Heart left ventricle (tissue), 16 donors: ENCODE results near the gene SCD. TPM values are rescaled to one million over a fixed set of nuclear protein-coding genes. Genes with fewer than 3 reads are reported as not detected.
"Not testable (repeated sequence)": the region's sequence is repeated elsewhere in the genome, so short reads cannot be mapped to it uniquely, and the experiment has no call there.

Source experiments
- ATAC-seq, 4 donors: fragments of 200-7000 bp; cut with Tn5 transposase; one replicate each; pipeline ENCODE4 v1.9.1; 2020 to 2022; ENCODE audit warnings: moderate library complexity in 4 of 4, mild to moderate bottlenecking in 3 of 4, moderate number of reproducible peaks in 1 of 4
- DNase-seq, 5 donors: peaks; one replicate each; pipeline ENCODE4 v3.0.0-alpha.2; 2020
- H3K27ac ChIP-seq, 12 donors: fragments of 200-600 bp; sonication (generic) in 4 of 12; one replicate each; pipeline versions ENCODE4 v1.5.0 to v1.8.0; 2016 to 2022; ENCODE audit warnings: mild to moderate bottlenecking in 2 of 12
- H3K27me3 ChIP-seq, 9 donors: fragments of 200-600 bp; sonication (generic) in 2 of 9; one replicate each; pipeline versions ENCODE4 v1.5.1 to v1.8.0; 2016 to 2022; ENCODE audit warnings: mild to moderate bottlenecking in 3 of 9
- H3K36me3 ChIP-seq, 9 donors: fragments of 200-600 bp; sonication (generic) in 2 of 9; one replicate each; pipeline versions ENCODE4 v1.5.0 to v1.8.0; 2018 to 2022; ENCODE audit warnings: mild to moderate bottlenecking in 2 of 9
- H3K4me1 ChIP-seq, 12 donors: fragments of 200-600 bp; sonication (generic) in 4 of 12; one replicate each; pipeline versions ENCODE4 v1.5.0 to v1.8.0; 2016 to 2022; ENCODE audit warnings: mild to moderate bottlenecking in 3 of 12
- H3K4me3 ChIP-seq, 12 donors: fragments of 200-600 bp; sonication (generic) in 4 of 12; one replicate each; pipeline versions ENCODE4 v1.5.0 to v1.8.0; 2017 to 2022; ENCODE audit warnings: mild to moderate bottlenecking in 9 of 12, moderate library complexity in 4 of 12
- H3K9me3 ChIP-seq, 12 donors: fragments of 200-600 bp; sonication (generic) in 4 of 12; one replicate each; pipeline versions ENCODE4 v1.5.0 to v1.8.0; 2016 to 2022; ENCODE audit warnings: mild to moderate bottlenecking in 1 of 12
- POLR2A ChIP-seq, 2 donors: fragments of 450-650 bp; IDR thresholded peaks; one replicate each; pipeline ENCODE4 v1.6.1; 2017; ENCODE audit warnings: antibody characterized with exemption in 2 of 2, mild to moderate bottlenecking in 2 of 2, moderate library complexity in 2 of 2
- WGBS, 4 donors: extraction: QIAGEN DNeasy Blood & Tissue Kit in 2 of 4; methylation state at CpG; one replicate each; pipeline versions ENCODE4 v1.1.5 to v1.1.7; 2013 to 2018; 5-methylcytosine and 5-hydroxymethylcytosine counted together
- intact Hi-C, 10 donors: fragments of 100-400 bp; cut with DNase I; formaldehyde crosslinking; loops; one replicate each; pipeline versions ENCODE4 v1.11.1 to v1.14.2; 2022
- polyA plus RNA-seq, 2 donors: library from polyadenylated mRNA; stranded (reverse); fragments of 200-250 nt; gene quantifications; one replicate each; pipeline ENCODE4 v1.2.3, GENCODE V29; 2013
- total RNA-seq, 9 donors: library from RNA; depleted of rRNA in 2 of 9; stranded (reverse); fragments of >200 nt in 2 of 9; fragmentation: NEBNext Ultra II Directional in 3 of 9; extraction: Animal tissue kit (Norgen Biotek cat#: 25700) in 3 of 9; gene quantifications; one replicate each; pipeline versions ENCODE4 v1.1.0 to v1.2.4, GENCODE V29; 2016 to 2023
- TF ChIP-seq, protein P1 (sequence below), 12 donors: fragments of 200-600 bp; sonication (generic) in 4 of 12; IDR thresholded peaks; one replicate each; pipeline versions ENCODE4 v1.5.0 to v1.8.0; 2018 to 2022; ENCODE audit warnings: antibody characterized with exemption in 12 of 12, mild to moderate bottlenecking in 5 of 12
- donor health status: ischemic (EF 13 %, LVEDD 7.1; RV severe dilation, severe dysfunction).
- donor health status: healthy with polysubstance abuse.
- donor health status: DM: no; HTN: yes; CAD: no.
- donor health status: DM: no; HTN: no; CAD: no.
- donor health status: ischemic (EF 25% LVEDD 6.9; RV normal size, moderate dysfunction).
- donor health status: ischemic (EF 25% LVEDD 5.7; RV mildly dilated, moderate dysfunction).
- donor health status: healthy.
- donor health status: DM: yes; HTN: yes; CAD: no.
- donor health status: ischemic (EF 35%, LVEDD 5.7; RV mildly dilated, moderate dysfunction).
- donor health status: nonischemic (EF 11% LVEDD 7.7; RV severe dilation, severe dysfunction).
- donor health status: DM: yes; HTN: yes; CAD: no.
- donor health status: PGD.
- donor health status: ischemic (EF 29% LVEDD 5.4; RV normal size, mild dysfunction).
- donor health status: nonischemic (EF 23%, LVEDD 6.1; RV moderate dilation, normal function).

Gene SCD
- total and polyA plus RNA-seq, 11 donors: 2.3 to 216 (median 9.4) TPM

GRCh38 chr10:100372415-100373297 is 25.6 kb downstream of the SCD start:
- TF ChIP-seq, protein P1, sequence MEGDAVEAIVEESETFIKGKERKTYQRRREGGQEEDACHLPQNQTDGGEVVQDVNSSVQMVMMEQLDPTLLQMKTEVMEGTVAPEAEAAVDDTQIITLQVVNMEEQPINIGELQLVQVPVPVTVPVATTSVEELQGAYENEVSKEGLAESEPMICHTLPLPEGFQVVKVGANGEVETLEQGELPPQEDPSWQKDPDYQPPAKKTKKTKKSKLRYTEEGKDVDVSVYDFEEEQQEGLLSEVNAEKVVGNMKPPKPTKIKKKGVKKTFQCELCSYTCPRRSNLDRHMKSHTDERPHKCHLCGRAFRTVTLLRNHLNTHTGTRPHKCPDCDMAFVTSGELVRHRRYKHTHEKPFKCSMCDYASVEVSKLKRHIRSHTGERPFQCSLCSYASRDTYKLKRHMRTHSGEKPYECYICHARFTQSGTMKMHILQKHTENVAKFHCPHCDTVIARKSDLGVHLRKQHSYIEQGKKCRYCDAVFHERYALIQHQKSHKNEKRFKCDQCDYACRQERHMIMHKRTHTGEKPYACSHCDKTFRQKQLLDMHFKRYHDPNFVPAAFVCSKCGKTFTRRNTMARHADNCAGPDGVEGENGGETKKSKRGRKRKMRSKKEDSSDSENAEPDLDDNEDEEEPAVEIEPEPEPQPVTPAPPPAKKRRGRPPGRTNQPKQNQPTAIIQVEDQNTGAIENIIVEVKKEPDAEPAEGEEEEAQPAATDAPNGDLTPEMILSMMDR (IDR thresholded peaks at IDR 0.05): no peak
- no peak for TF ChIP-seq POLR2A (IDR thresholded peaks at IDR 0.05)
- intact Hi-C loops: loop anchor here in 1 of 10 donors (2.0 kb wide), 1 partner anchor 26 kb away; the partner anchor contains the start of gene SCD
- Histone ChIP-seq H3K36me3 (no peaks in the 10 kb centered on the region), H3K4me3 (peak overlapping the region in 11 of 12 donors; percentile 19 to 81 (median 68)), H3K9me3 (no peaks in the 10 kb centered on the region), H3K4me1 (peaks cover 0 to 47% (median 28%) of the 10 kb centered on the region in 12 donors), H3K27me3 (no peaks in the 10 kb centered on the region), H3K27ac (peak overlapping the region; percentile 66 to 95 (median 92))
- WGBS, 4 donors: 15 to 18% (median 16%) methylated on average over 16 of the region's 16 CpGs
- DNase-seq (no peak), ATAC-seq (peak in 2 of 4 donors; percentile 0 to 3)

DNA sequence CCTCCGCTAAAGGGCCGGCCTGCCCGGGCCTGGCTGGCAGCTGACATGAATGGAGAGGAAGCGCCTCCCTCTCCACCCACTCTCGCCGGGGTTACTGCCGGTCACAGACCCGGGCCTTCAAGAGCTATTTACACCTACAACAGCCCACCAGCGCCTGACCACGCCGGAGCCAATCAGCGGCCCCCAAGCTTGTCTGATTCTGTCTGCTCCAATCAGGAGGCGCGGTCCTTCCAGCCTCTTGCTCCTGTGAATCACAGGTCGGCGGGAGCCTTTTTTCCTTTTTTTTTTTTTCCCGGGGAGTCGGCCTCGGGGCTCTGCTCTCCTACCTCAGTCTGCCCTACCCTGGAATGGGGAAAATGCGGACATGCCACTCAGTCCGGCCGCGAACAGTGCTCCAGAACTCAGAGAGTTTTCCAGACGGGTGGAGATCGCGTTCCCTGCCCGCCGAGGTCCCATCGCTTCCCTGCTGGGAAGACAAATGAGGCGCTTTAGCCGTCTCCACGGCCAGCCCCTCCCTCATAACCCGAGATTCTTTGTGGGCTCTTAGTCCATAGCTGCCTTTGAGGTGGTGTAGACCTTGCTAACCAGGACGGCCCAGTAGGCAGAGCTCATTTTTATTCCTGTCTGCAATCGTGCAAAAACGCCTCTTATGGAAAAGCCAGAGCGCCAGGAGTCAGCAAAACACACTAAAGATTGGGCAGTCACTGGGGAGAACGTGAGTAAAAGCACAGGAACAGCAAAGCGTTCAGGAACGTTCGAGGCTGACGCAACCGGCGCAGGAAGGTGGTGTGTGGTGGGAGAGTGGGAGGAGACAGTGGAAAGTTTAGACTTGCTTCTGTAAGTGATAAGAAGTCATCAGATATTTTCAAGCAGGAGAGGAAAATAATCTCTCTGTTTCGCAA is 26.5 kb downstream of the SCD start:
- H3K27me3 ChIP-seq: no peaks in the 10 kb centered on the region
- WGBS, 4 donors: 0 to 1% (median 0%) methylated on average over 45 of the region's 45 CpGs
- intact Hi-C loops: loop anchor here in 1 of 10 donors (2.0 kb wide), 1 partner anchor 27 kb away; the partner anchor contains the start of gene SCD
- DNase-seq (peak; percentile 95 to 98 (median 96)), ATAC-seq (peak; percentile 98)
- H3K4me1 ChIP-seq: peaks cover 0 to 47% (median 28%) of the 10 kb centered on the region in 12 donors
- peak overlapping the region; percentile 66 to 95 (median 92) for H3K27ac ChIP-seq
- no peak for TF ChIP-seq POLR2A (IDR thresholded peaks at IDR 0.05)
- TF ChIP-seq, protein P1 (IDR thresholded peaks at IDR 0.05): no peak
- H3K9me3 ChIP-seq: no peaks in the 10 kb centered on the region
- H3K36me3 ChIP-seq: no peaks in the 10 kb centered on the region
- H3K4me3 ChIP-seq: peak overlapping the region; percentile 19 to 81 (median 68)

GRCh38 chr10:100374200-100374655 is 27.2 kb downstream of the SCD start:
- Histone ChIP-seq H3K36me3 (no peaks in the 10 kb centered on the region), H3K4me1 (peaks cover 0 to 47% (median 28%) of the 10 kb centered on the region in 12 donors), H3K27me3 (no peaks in the 10 kb centered on the region), H3K27ac (peak overlapping the region; percentile 66 to 95 (median 92)), H3K4me3 (peak overlapping the region; percentile 19 to 81 (median 68)), H3K9me3 (no peaks in the 10 kb centered on the region)
- no peak for ATAC-seq
- TF ChIP-seq POLR2A (IDR thresholded peaks at IDR 0.05): no peak
- TF ChIP-seq, protein P1 (IDR thresholded peaks at IDR 0.05): no peak
- intact Hi-C loops: no loop called here
- WGBS, 4 donors: 13 to 21% (median 19%) methylated on average over 3 of the region's 3 CpGs
- no peak for DNase-seq

DNA sequence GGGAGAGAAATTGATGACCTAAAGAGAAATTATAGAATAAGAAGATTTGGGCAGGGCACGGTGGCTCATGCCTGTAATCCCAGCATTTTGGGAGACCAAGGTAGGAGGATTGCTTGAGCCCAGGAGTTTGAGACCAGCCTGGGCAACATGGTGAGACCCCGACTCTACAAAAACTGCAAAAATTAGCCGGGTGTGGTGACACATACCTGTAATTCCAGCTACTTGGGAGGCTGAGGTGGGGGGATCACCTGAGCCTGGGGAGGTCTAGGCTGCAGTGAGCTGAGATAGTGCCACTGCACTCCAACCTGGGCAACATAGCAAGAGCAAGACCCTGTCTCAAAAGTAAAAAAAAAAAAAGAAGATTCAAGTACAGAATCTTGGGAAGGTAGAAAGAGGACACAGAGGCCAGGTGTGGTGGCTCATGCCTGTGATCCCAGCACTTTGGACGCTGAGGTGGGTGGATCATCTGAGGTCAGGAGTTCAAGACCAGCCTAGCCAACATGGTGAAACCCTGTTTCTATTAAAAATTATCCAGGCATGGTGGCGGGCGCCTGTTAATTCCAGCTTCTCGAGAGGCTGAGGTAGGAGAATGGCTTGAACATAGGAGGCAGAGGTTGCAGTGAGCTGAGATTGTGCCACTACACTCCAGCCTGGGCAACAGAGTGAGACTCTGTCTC is 27.8 kb downstream of the SCD start:
- ATAC-seq, H3K9me3 ChIP-seq, DNase-seq, H3K36me3 ChIP-seq, H3K27me3 ChIP-seq, intact Hi-C loops: not testable (repeated sequence)
- Histone ChIP-seq H3K4me3 (peak overlapping the region in 8 of 12 donors; percentile 63 to 81 (median 70)), H3K27ac (peak overlapping the region in 8 of 12 donors; percentile 66 to 94 (median 92)), H3K4me1 (peaks cover 0 to 46% (median 28%) of the 10 kb centered on the region in 12 donors)
- 83 to 91% (median 87%) methylated on average over 7 of the region's 7 CpGs for WGBS, 4 donors

GRCh38 chr10:100376656-100377055 is 29.6 kb downstream of the SCD start:
- H3K27me3 ChIP-seq, H3K4me3 ChIP-seq, H3K9me3 ChIP-seq, ATAC-seq, DNase-seq, H3K27ac ChIP-seq, H3K36me3 ChIP-seq, intact Hi-C loops: not testable (repeated sequence)
- 80 to 91% (median 88%) methylated on average over 6 of the region's 6 CpGs for WGBS, 4 donors
- peaks cover 0 to 28% (median 16%) of the 10 kb centered on the region in 12 donors for H3K4me1 ChIP-seq
